HCT116 (cell line): ENCODE results near the gene SLC12A7. TPM values are rescaled to one million over a fixed set of nuclear protein-coding genes. Genes with fewer than 3 reads are reported as not detected.

Source experiments
- ATAC-seq: fragments of 200-7000 bp; cut with Tn5 transposase; 2 replicates; pipeline ENCODE4 v1.9.1; 2020; ENCODE audit warnings: mild to moderate bottlenecking, moderate library complexity
- BruUV-seq: library from RNA; stranded (reverse); fragments of 400-500 nt; replicated peaks from 2 replicates; lab custom pipeline; 2021; lab: Mats Ljungman, UMichigan
- CTCF ChIA-PET: fragments of 300-600 bp; sonication (Branson Sonifier 250); formaldehyde crosslinking; loops from one replicate; lab custom pipeline; 2021; ENCODE audit warnings: antibody characterized with exemption; lab: Charles Lee
- POLR2A ChIA-PET: fragments of 300-600, 350-600 bp; sonication (Branson Sonifier 250); formaldehyde crosslinking; loops from one replicate; lab custom pipeline; 2021; ENCODE audit warnings: antibody characterized with exemption; lab: Charles Lee
- RAD21 ChIA-PET, 2 experiments: fragments of 300-600 bp; sonication (Branson Sonifier 250); formaldehyde crosslinking; loops; one replicate each; lab custom pipeline; 2023; ENCODE audit warnings: low total read pairs in 2 of 2; ENCODE audit not compliant: uncharacterized antibody in 2 of 2, unreplicated experiment in 2 of 2, low non-redundant PET in 1 of 2; lab: Charles Lee
- DNase-seq: peaks from one replicate; pipeline ENCODE4 v3.0.0-alpha.2; 2010; ENCODE audit warnings: low read depth, low spot score
- H2AFZ ChIP-seq: fragments of 200-600 bp; shearing (Covaris generic), sonication (generic); 2 replicates; pipeline ENCODE4 v1.6.1; 2017; ENCODE audit warnings: low read depth, mixed run types, mixed read lengths, antibody characterized with exemption, low read length; ENCODE audit not compliant: poor library complexity, severe bottlenecking
- H3K27ac ChIP-seq: 2 replicates; pipeline ENCODE4 v1.5.1; 2012; ENCODE audit warnings: low read depth, low read length
- H3K27me3 ChIP-seq: fragments of 200-600 bp; sonication (generic); 2 replicates; pipeline ENCODE4 v1.6.1; 2016; ENCODE audit warnings: mixed run types, low read length, mixed read lengths; ENCODE audit not compliant: insufficient read depth
- H3K36me3 ChIP-seq, 2 experiments: fragments of 200-500 bp in 1 of 2; fragments of 200-600 bp in 1 of 2; sonication (Bioruptor generic) in 1 of 2; sonication (generic) in 1 of 2; 2 replicates each; pipeline versions ENCODE4 v1.5.1 to v1.6.1; 2014 to 2016; ENCODE audit warnings: low read length in 2 of 2, inconsistent platforms in 1 of 2, mixed read lengths in 1 of 2, mixed run types in 1 of 2; ENCODE audit not compliant: insufficient read depth in 2 of 2, control insufficient read depth in 1 of 2
- H3K4me1 ChIP-seq, 2 experiments: fragments of 200-600 bp in 1 of 2; sonication (generic) in 1 of 2; 2 replicates each; pipeline versions ENCODE4 v1.5.1 to v1.6.1; 2012 to 2017; ENCODE audit warnings: low read length in 2 of 2, inconsistent platforms in 1 of 2, mild to moderate bottlenecking in 1 of 2, mixed read lengths in 1 of 2, mixed run types in 1 of 2, moderate library complexity in 1 of 2; ENCODE audit not compliant: insufficient read depth in 2 of 2, control insufficient read depth in 1 of 2
- H3K4me2 ChIP-seq: fragments of 200-600 bp; sonication (generic); 2 replicates; pipeline ENCODE4 v1.6.1; 2017; ENCODE audit warnings: mixed run types, low read length, mixed read lengths
- H3K4me3 ChIP-seq, 2 experiments: fragments of 200-600 bp in 1 of 2; sonication (generic) in 1 of 2; replicated peaks in 1 of 2; 2 replicates each; pipeline ENCODE4 v1.5.1; 2011 to 2016; ENCODE audit warnings: low read length in 2 of 2, control low read depth in 1 of 2, low read depth in 1 of 2, mild to moderate bottlenecking in 1 of 2, mixed read lengths in 1 of 2, mixed run types in 1 of 2
- H3K79me2 ChIP-seq: fragments of 200-600 bp; sonication (generic); 2 replicates; pipeline ENCODE4 v1.6.1; 2017; ENCODE audit warnings: mild to moderate bottlenecking, mixed run types, low read length, moderate library complexity, mixed read lengths; ENCODE audit not compliant: insufficient read depth
- H3K9ac ChIP-seq: fragments of 200-600 bp; sonication (generic); 2 replicates; pipeline ENCODE4 v1.6.1; 2016; ENCODE audit warnings: low read length, mixed read lengths
- H3K9me2 ChIP-seq: fragments of 200-600 bp; sonication (generic), shearing (Covaris generic); 2 replicates; pipeline ENCODE4 v1.6.1; 2017; ENCODE audit warnings: mixed run types, mild to moderate bottlenecking, moderate library complexity; ENCODE audit not compliant: insufficient read depth
- H3K9me3 ChIP-seq, 2 experiments: fragments of 200-500 bp in 1 of 2; fragments of 200-600 bp in 1 of 2; sonication (Bioruptor generic) in 1 of 2; sonication (generic) in 1 of 2; 2 replicates each; pipeline ENCODE4 v1.6.1; 2014 to 2017; ENCODE audit warnings: low read length in 2 of 2, mixed read lengths in 2 of 2, inconsistent platforms in 1 of 2, low read depth in 1 of 2, mild to moderate bottlenecking in 1 of 2, mixed run types in 1 of 2, moderate library complexity in 1 of 2; ENCODE audit not compliant: control insufficient read depth in 1 of 2, insufficient read depth in 1 of 2
- H4K20me1 ChIP-seq: fragments of 200-600 bp; sonication (generic), shearing (Covaris generic); 2 replicates; pipeline ENCODE4 v1.6.1; 2017; ENCODE audit warnings: mixed run types, mild to moderate bottlenecking, moderate library complexity; ENCODE audit not compliant: insufficient read depth
- CEBPB ChIP-seq: IDR thresholded peaks from 2 replicates; pipeline ENCODE4 v1.6.1; 2012; ENCODE audit warnings: low read depth
- EGR1 ChIP-seq: IDR thresholded peaks from 2 replicates; pipeline ENCODE4 v1.6.1; 2012; ENCODE audit warnings: low read depth
- ELF1 ChIP-seq: IDR thresholded peaks from 2 replicates; pipeline ENCODE4 v1.6.1; 2012; ENCODE audit warnings: low read depth, borderline replicate concordance
- EZH2 ChIP-seq: fragments of 200-600 bp; sonication (generic); IDR thresholded peaks from 2 replicates; pipeline ENCODE4 v1.6.1; 2017; ENCODE audit warnings: antibody characterized with exemption, mixed run types
- FOSL1 ChIP-seq: IDR thresholded peaks from 2 replicates; pipeline ENCODE4 v1.6.1; 2012; ENCODE audit warnings: low read depth
- JUND ChIP-seq: IDR thresholded peaks from 2 replicates; pipeline ENCODE4 v1.6.1; 2012
- POLR2A ChIP-seq: IDR thresholded peaks from 2 replicates; pipeline ENCODE4 v1.7.0; 2011; ENCODE audit warnings: borderline replicate concordance; ENCODE audit not compliant: insufficient read depth, insufficient read length; ENCODE audit errors: extremely low read depth
- POLR2AphosphoS5 ChIP-seq: IDR thresholded peaks from 2 replicates; pipeline ENCODE4 v1.6.1; 2011; ENCODE audit warnings: mild to moderate bottlenecking, low read depth, low read length, moderate library complexity
- RAD21 ChIP-seq: IDR thresholded peaks from 2 replicates; pipeline ENCODE4 v1.6.1; 2012; ENCODE audit warnings: low read depth, mild to moderate bottlenecking
- SIN3A ChIP-seq: IDR thresholded peaks from 2 replicates; pipeline ENCODE4 v1.6.1; 2012; ENCODE audit warnings: low read depth
- SP1 ChIP-seq: IDR thresholded peaks from 2 replicates; pipeline ENCODE4 v1.6.1; 2012; ENCODE audit warnings: low read depth
- TCF7L2 ChIP-seq: IDR thresholded peaks from 2 replicates; pipeline ENCODE4 v1.7.0; 2011; ENCODE audit warnings: borderline replicate concordance, inconsistent platforms; ENCODE audit not compliant: insufficient read depth, insufficient read length; ENCODE audit errors: extremely low read depth
- YY1 ChIP-seq: IDR thresholded peaks from 2 replicates; pipeline ENCODE4 v1.6.1; 2011; ENCODE audit warnings: low read length, low read depth, moderate library complexity, mild to moderate bottlenecking; ENCODE audit not compliant: insufficient replicate concordance; ENCODE audit errors: extremely low read depth
- ZFX ChIP-seq: fragments of 450-650 bp; IDR thresholded peaks from 2 replicates; pipeline ENCODE4 v1.6.1; 2017
- ZNF274 ChIP-seq: fragments of 200-500 bp; sonication (Bioruptor generic); IDR thresholded peaks from 2 replicates; pipeline ENCODE4 v1.6.1; 2014; ENCODE audit warnings: mild to moderate bottlenecking, low read depth, low read length, inconsistent platforms
- intact Hi-C: fragments of 100-400 bp; cut with micrococcal nuclease; formaldehyde crosslinking; loops from 2 replicates; pipeline ENCODE4 v1.10.0; 2022
- total RNA-seq: library from RNA; stranded (reverse); gene quantifications from one replicate; pipeline ENCODE4 v1.2.1, GENCODE V29; 2021; ENCODE audit not compliant: unreplicated experiment
- TF ChIP-seq, protein P1 (sequence below): IDR thresholded peaks from 2 replicates; pipeline ENCODE4 v1.6.1; 2011; ENCODE audit warnings: mild to moderate bottlenecking, low read length, moderate library complexity; ENCODE audit not compliant: insufficient replicate concordance; ENCODE audit errors: extremely low read depth
- TF ChIP-seq, protein P2 (sequence below): IDR thresholded peaks from 2 replicates; pipeline ENCODE4 v1.6.1; 2012

The SLC12A7 gene
- total RNA-seq, 1 experiment from 2014 or later = 29.6 TPM

DNA sequence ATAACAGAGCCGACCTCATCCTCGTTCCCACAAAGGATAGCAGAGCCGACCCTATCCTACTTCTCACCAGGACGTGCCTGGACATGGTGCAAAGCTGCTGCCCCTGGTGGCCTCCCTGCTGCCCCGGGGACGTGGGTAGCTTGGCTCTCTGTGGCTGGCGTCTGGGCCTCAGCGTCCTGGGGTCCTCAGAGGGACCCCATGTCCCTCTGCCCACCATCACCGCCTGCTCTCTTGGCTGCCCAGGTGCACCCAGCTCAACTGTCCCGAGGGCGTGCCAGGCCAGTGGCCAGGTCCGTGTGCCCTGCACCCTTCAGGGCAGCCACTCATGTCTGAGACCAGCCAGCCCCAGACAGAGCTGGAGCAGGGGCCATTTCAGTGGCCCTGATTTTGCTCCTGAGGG is 94.8 kb downstream of the SLC12A7 start:
- Histone ChIP-seq H3K27me3 (no peaks in the 10 kb centered on the region), H4K20me1 (no peaks in the 10 kb centered on the region), H3K9me2 (no peaks in the 10 kb centered on the region), H3K4me3 (no peak overlapping the region), H3K27ac (no peak overlapping the region), H3K79me2 (no peaks in the 10 kb centered on the region), H2AFZ (no peak overlapping the region), H3K9me3 (no peaks in the 10 kb centered on the region), H3K4me2 (no peak overlapping the region), H3K36me3 (no peaks in the 10 kb centered on the region; a peak in 1 of 4 replicates)
- ATAC-seq = no peak
- POLR2A ChIA-PET = no interaction called here
- RAD21 ChIA-PET = no interaction called here
- intact Hi-C loops = no loop called here
- CTCF ChIA-PET = no interaction called here
- BruUV-seq = no TSS peak
- no peak for DNase-seq
- TF ChIP-seq ZNF274 = no peak
- TF ChIP-seq CEBPB = no peak
- TF ChIP-seq SP1 = no peak
- TF ChIP-seq ELF1 = no peak
- TF ChIP-seq FOSL1 = no peak
- no peak for TF ChIP-seq EGR1
- no peak for TF ChIP-seq SIN3A
- no peak for TF ChIP-seq ZFX
- no peak for TF ChIP-seq POLR2AphosphoS5
- no peak for TF ChIP-seq POLR2A
- TF ChIP-seq, all 23 proteins: peak for 0
- no peak overlapping the region for H3K9ac ChIP-seq
- no peaks in the 10 kb centered on the region for H3K4me1 ChIP-seq

DNA sequence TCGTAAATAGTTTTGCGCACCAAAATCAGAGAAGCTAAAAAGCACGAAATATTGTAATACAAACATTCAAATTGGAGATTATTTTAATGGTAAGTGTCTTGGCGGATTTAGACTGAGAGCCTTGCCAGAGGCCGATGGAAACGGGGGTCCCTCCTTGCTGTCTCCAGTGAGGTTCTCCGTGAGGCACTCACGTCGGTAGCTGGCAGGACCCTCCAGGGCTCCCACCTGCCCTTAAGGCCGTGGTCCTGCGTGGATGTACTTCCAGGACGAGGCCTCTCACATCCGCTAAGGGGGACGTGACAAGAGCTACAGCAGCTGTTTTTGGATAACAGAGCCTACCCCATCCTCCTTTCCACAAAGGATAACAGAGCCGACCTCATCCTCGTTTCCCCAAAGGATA is 95.4 kb downstream of the SLC12A7 start:
- no TSS peak for BruUV-seq
- DNase-seq = no peak
- Histone ChIP-seq H3K36me3 (peaks cover 0 to 2% of the 10 kb centered on the region in 2 experiments; a peak in 1 of 4 replicates), H3K27ac (no peak overlapping the region), H3K4me1 (no peaks in the 10 kb centered on the region), H3K4me3 (no peak overlapping the region), H3K79me2 (no peaks in the 10 kb centered on the region), H3K27me3 (no peaks in the 10 kb centered on the region), H2AFZ (no peak overlapping the region), H3K9me2 (no peaks in the 10 kb centered on the region), H3K4me2 (no peak overlapping the region), H3K9me3 (no peaks in the 10 kb centered on the region), H3K9ac (no peak overlapping the region), H4K20me1 (no peaks in the 10 kb centered on the region)
- intact Hi-C loops = no loop called here
- ChIA-PET CTCF (no interaction called here), POLR2A (no interaction called here), RAD21 (no interaction called here)
- ATAC-seq = no peak
- TF ChIP-seq, protein P1, sequence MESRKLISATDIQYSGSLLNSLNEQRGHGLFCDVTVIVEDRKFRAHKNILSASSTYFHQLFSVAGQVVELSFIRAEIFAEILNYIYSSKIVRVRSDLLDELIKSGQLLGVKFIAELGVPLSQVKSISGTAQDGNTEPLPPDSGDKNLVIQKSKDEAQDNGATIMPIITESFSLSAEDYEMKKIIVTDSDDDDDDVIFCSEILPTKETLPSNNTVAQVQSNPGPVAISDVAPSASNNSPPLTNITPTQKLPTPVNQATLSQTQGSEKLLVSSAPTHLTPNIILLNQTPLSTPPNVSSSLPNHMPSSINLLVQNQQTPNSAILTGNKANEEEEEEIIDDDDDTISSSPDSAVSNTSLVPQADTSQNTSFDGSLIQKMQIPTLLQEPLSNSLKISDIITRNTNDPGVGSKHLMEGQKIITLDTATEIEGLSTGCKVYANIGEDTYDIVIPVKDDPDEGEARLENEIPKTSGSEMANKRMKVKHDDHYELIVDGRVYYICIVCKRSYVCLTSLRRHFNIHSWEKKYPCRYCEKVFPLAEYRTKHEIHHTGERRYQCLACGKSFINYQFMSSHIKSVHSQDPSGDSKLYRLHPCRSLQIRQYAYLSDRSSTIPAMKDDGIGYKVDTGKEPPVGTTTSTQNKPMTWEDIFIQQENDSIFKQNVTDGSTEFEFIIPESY = no peak
- TF ChIP-seq JUND = no peak
- no peak for TF ChIP-seq POLR2A
- TF ChIP-seq YY1 = no peak
- TF ChIP-seq ELF1 = no peak
- TF ChIP-seq EZH2 = no peak
- no peak for TF ChIP-seq ZNF274
- TF ChIP-seq CEBPB = no peak
- no peak for TF ChIP-seq EGR1
- no peak for TF ChIP-seq SIN3A
- TF ChIP-seq RAD21 = no peak
- no peak for TF ChIP-seq TCF7L2
- TF ChIP-seq, protein P2, sequence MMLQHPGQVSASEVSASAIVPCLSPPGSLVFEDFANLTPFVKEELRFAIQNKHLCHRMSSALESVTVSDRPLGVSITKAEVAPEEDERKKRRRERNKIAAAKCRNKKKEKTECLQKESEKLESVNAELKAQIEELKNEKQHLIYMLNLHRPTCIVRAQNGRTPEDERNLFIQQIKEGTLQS = no peak
- TF ChIP-seq FOSL1 = no peak
